ENCODE results near the gene ACSL1. TPM values are rescaled to one million over a fixed set of nuclear protein-coding genes. Genes with fewer than 3 reads are reported as not detected.

ACSL1 gene
- total and polyA plus RNA-seq, 2 donors (not counting 1 experiment from before 2014, with no cell fraction given): 15.4 to 30.1 TPM

GRCh38 chr4:184706453-184706852 is 119.3 kb downstream of the ACSL1 start:
- Histone ChIP-seq H3K27ac (ENCODE audit: insufficient read depth, low read length) (no peak overlapping the region), H3K27me3 (ENCODE audit: control insufficient read depth, insufficient read depth, low read length) (no peaks in the 10 kb centered on the region), H4K20me1 (ENCODE audit: control insufficient read depth, extremely low read depth, insufficient read depth, low read length) (no peaks in the 10 kb centered on the region), H3K4me1 (ENCODE audit: control insufficient read depth, extremely low read depth, insufficient read depth, low read length) (no peaks in the 10 kb centered on the region), H3K4me2 (ENCODE audit: extremely low read depth, insufficient read depth, low read length) (no peak overlapping the region), H3K9ac (ENCODE audit: insufficient read depth, low read length) (no peak overlapping the region), H3K9me3 (ENCODE audit: control insufficient read depth, insufficient read depth, low read depth, low read length) (no peaks in the 10 kb centered on the region), H2AFZ (ENCODE audit: low read length) (no peak overlapping the region), H3K36me3 (ENCODE audit: control insufficient read depth, insufficient read depth, low read length) (peaks cover 2% of the 10 kb centered on the region), H3K79me2 (ENCODE audit: control insufficient read depth, insufficient read depth, low read length) (no peaks in the 10 kb centered on the region), H3K4me3 (replicated peaks in 1 of 4; ENCODE audit: control extremely low read depth in 1 of 4, insufficient read depth in 1 of 4, low read depth in 3 of 4, low read length in 4 of 4) (no peak overlapping the region)
- TF ChIP-seq EZH2 (IDR thresholded peaks at IDR 0.05; ENCODE audit: low read length, missing control alignments): no peak
- no peak for TF ChIP-seq CTCF (conservative IDR thresholded peaks at IDR 0.05 in 1 of 2, IDR thresholded peaks at IDR 0.05 in 1 of 2; ENCODE audit: low read depth in 1 of 2, low read length in 2 of 2)
- no peak for DNase-seq (ENCODE audit: low read depth in 2 of 2)

- Histone ChIP-seq H3K27me3 (ENCODE audit: control insufficient read depth, insufficient read depth, low read length) (no peaks in the 10 kb centered on the region), H3K36me3 (ENCODE audit: control insufficient read depth, insufficient read depth, low read length) (peaks cover 2% of the 10 kb centered on the region), H2AFZ (ENCODE audit: low read length) (no peak overlapping the region), H4K20me1 (ENCODE audit: control insufficient read depth, extremely low read depth, insufficient read depth, low read length) (no peaks in the 10 kb centered on the region), H3K4me3 (replicated peaks in 1 of 4; ENCODE audit: control extremely low read depth in 1 of 4, insufficient read depth in 1 of 4, low read depth in 3 of 4, low read length in 4 of 4) (no peak overlapping the region), H3K9ac (ENCODE audit: insufficient read depth, low read length) (no peak overlapping the region), H3K4me1 (ENCODE audit: control insufficient read depth, extremely low read depth, insufficient read depth, low read length) (no peaks in the 10 kb centered on the region), H3K4me2 (ENCODE audit: extremely low read depth, insufficient read depth, low read length) (no peak overlapping the region), H3K79me2 (ENCODE audit: control insufficient read depth, insufficient read depth, low read length) (no peaks in the 10 kb centered on the region), H3K9me3 (ENCODE audit: control insufficient read depth, insufficient read depth, low read depth, low read length) (no peaks in the 10 kb centered on the region), H3K27ac (ENCODE audit: insufficient read depth, low read length) (no peak overlapping the region)
- no peak for DNase-seq (ENCODE audit: low read depth in 2 of 2)
- no peak for TF ChIP-seq CTCF (conservative IDR thresholded peaks at IDR 0.05 in 1 of 2, IDR thresholded peaks at IDR 0.05 in 1 of 2; ENCODE audit: low read depth in 1 of 2, low read length in 2 of 2)
- TF ChIP-seq EZH2 (IDR thresholded peaks at IDR 0.05; ENCODE audit: low read length, missing control alignments): no peak
Measured at GRCh38 chr4:184705692-184706091, 120.1 kb downstream of the ACSL1 start.

Other genes starting within 250 kb of the ACSL1 start
- 26.4 and 28.2 TPM in 2 replicates for gene CASP3, start 176.5 kb downstream of the ACSL1 start, total RNA-seq
- gene CASP3, start 176.5 kb downstream of the ACSL1 start, polyA plus RNA-seq: 34.2 and 41.1 TPM in 2 replicates
- gene PRIMPOL, start 176.2 kb downstream of the ACSL1 start, total RNA-seq: 19.3 and 22.3 TPM in 2 replicates
- 11.5 and 15.1 TPM in 2 replicates for gene PRIMPOL, start 176.2 kb downstream of the ACSL1 start, polyA plus RNA-seq
- 1.8 and 6.4 TPM in 2 replicates for gene CENPU, start 91.9 kb downstream of the ACSL1 start, total RNA-seq
- 15.5 and 26.9 TPM in 2 replicates for gene CENPU, start 91.9 kb downstream of the ACSL1 start, polyA plus RNA-seq
- not detected in 2 replicates for gene HELT, start 192.5 kb upstream of the ACSL1 start, total RNA-seq
- gene HELT, start 192.5 kb upstream of the ACSL1 start, polyA plus RNA-seq: not detected in 2 replicates